ENCODE data around the gene GPR84. TPM values are rescaled to one million over a fixed set of nuclear protein-coding genes. Genes with fewer than 3 reads are reported as not detected.

Gene GPR84
- total and polyA plus RNA-seq, 2 donors (not counting 3 experiments of a cell fraction or from before 2014, with no cell fraction given): not detected

- dilution Hi-C loops (cut with MboI; ENCODE audit: extremely low pct_ligation_motif_present, low sequenced_read_pairs): no loop called here
- Histone ChIP-seq H3K36me3 (ENCODE audit: control insufficient read depth in 2 of 2, extremely low read depth in 1 of 2, insufficient read depth in 2 of 2, low read length in 2 of 2) (peaks cover 20 to 21% of the 10 kb centered on the region in 2 experiments), H3K4me2 (ENCODE audit: insufficient read depth, low read length) (no peak overlapping the region), H4K20me1 (replicated peaks; ENCODE audit: control insufficient read depth, extremely low read depth, insufficient read depth, low read length) (no peaks in the 10 kb centered on the region), H3K79me2 (ENCODE audit: control insufficient read depth, insufficient read depth, low read length) (peaks cover 4% of the 10 kb centered on the region), H2AFZ (ENCODE audit: low read depth, low read length) (no peak overlapping the region), H3K9me3 (replicated peaks; ENCODE audit: control insufficient read depth, insufficient read depth, low read length) (no peaks in the 10 kb centered on the region), H3K4me3 (replicated peaks in 1 of 3; ENCODE audit: insufficient read depth in 1 of 3, low read depth in 1 of 3, low read length in 3 of 3) (no peak overlapping the region), H3K27me3 (ENCODE audit: control insufficient read depth in 2 of 2, insufficient read depth in 2 of 2, low read length in 2 of 2) (no peaks in the 10 kb centered on the region), H3K27ac (ENCODE audit: insufficient read depth, low read depth, low read length) (no peak overlapping the region), H3K9ac (replicated peaks; ENCODE audit: extremely low read depth, insufficient read depth, low read length) (no peak overlapping the region), H3K4me1 (ENCODE audit: control insufficient read depth, extremely low read depth, insufficient read depth, low read length) (no peaks in the 10 kb centered on the region), H3K9me1 (replicated peaks; ENCODE audit: control insufficient read depth, extremely low read depth, insufficient read depth, low read length) (no peaks in the 10 kb centered on the region)
- FAIRE-seq (no peak), DNase-seq (ENCODE audit: low read depth, low spot score) (no peak)
- intact Hi-C loops (cut with micrococcal nuclease): no loop called here
- BruUV-seq (replicated peaks): no TSS peak
- TF ChIP-seq EZH2 (IDR thresholded peaks at IDR 0.05; ENCODE audit: borderline replicate concordance, low read depth, low read length, severe bottlenecking): no peak
- CTCF ChIA-PET: interaction anchor here (1.1 to 1.2 kb wide), 3 partner anchors 28 to 120 kb away, joined by 3 to 5 read pairs (median 3); no protein-coding TSS in a partner anchor
- POLR2A ChIA-PET: no interaction called here
Observed at GRCh38 chr12:54340846-54341245, 23.4 kb downstream of the GPR84 start.

- H3K27me3 ChIP-seq (ENCODE audit: control insufficient read depth in 2 of 2, insufficient read depth in 2 of 2, low read length in 2 of 2): no peaks in the 10 kb centered on the region
- FAIRE-seq: no peak
- dilution Hi-C loops (cut with MboI; ENCODE audit: extremely low pct_ligation_motif_present, low sequenced_read_pairs) (no loop called here), intact Hi-C loops (cut with micrococcal nuclease) (no loop called here)
- H3K9me1 ChIP-seq (replicated peaks; ENCODE audit: control insufficient read depth, extremely low read depth, insufficient read depth, low read length): no peaks in the 10 kb centered on the region
- no peak overlapping the region for H3K9ac ChIP-seq (replicated peaks; ENCODE audit: extremely low read depth, insufficient read depth, low read length)
- no peak for TF ChIP-seq GATA2 (IDR thresholded peaks at IDR 0.05; ENCODE audit: insufficient read depth, insufficient read length, low read depth, low read length)
- TF ChIP-seq POLR2A (IDR thresholded peaks at IDR 0.05; ENCODE audit: low read depth, low read length): no peak
- TF ChIP-seq CTCF (IDR thresholded peaks at IDR 0.05; ENCODE audit: extremely low read depth in 1 of 2, insufficient read depth in 1 of 2, low read depth in 1 of 2, low read length in 2 of 2): no peak
- TF ChIP-seq POLR2AphosphoS5 (IDR thresholded peaks at IDR 0.05; ENCODE audit: insufficient read depth, low read depth, low read length): no peak
- TF ChIP-seq MAX (IDR thresholded peaks at IDR 0.05; ENCODE audit: insufficient read depth, insufficient read length): no peak
- TF ChIP-seq EZH2 (IDR thresholded peaks at IDR 0.05; ENCODE audit: borderline replicate concordance, low read depth, low read length, severe bottlenecking): no peak
- no peak for TF ChIP-seq JUN (IDR thresholded peaks at IDR 0.05; ENCODE audit: borderline replicate concordance, insufficient read depth, insufficient read length, low read depth)
- TF ChIP-seq MYC (IDR thresholded peaks at IDR 0.05; ENCODE audit: low read depth, low read length): no peak
- TF ChIP-seq FOS (IDR thresholded peaks at IDR 0.05; ENCODE audit: borderline replicate concordance, insufficient read depth, low read length): no peak
- DNase-seq (ENCODE audit: low read depth, low spot score): no peak
- peaks cover 5% of the 10 kb centered on the region for H3K79me2 ChIP-seq (ENCODE audit: control insufficient read depth, insufficient read depth, low read length)
- ChIA-PET POLR2A (no interaction called here), CTCF (interaction anchor here (1.4 to 5.4 kb wide), 3 partner anchors 14 to 87 kb away, joined by 6 to 33 read pairs (median 24); partner anchors contain the start of gene COPZ1)
- H3K4me2 ChIP-seq (ENCODE audit: insufficient read depth, low read length): no peak overlapping the region
- no peaks in the 10 kb centered on the region for H4K20me1 ChIP-seq (replicated peaks; ENCODE audit: control insufficient read depth, extremely low read depth, insufficient read depth, low read length)
- no peak overlapping the region for H2AFZ ChIP-seq (ENCODE audit: low read depth, low read length)
- no TSS peak for BruUV-seq (replicated peaks)
- H3K36me3 ChIP-seq (ENCODE audit: control insufficient read depth in 2 of 2, extremely low read depth in 1 of 2, insufficient read depth in 2 of 2, low read length in 2 of 2): peaks cover 15 to 18% of the 10 kb centered on the region in 2 experiments
- H3K4me3 ChIP-seq (replicated peaks in 1 of 3; ENCODE audit: insufficient read depth in 1 of 3, low read depth in 1 of 3, low read length in 3 of 3): no peak overlapping the region
- H3K4me1 ChIP-seq (ENCODE audit: control insufficient read depth, extremely low read depth, insufficient read depth, low read length): no peaks in the 10 kb centered on the region
- no peak overlapping the region for H3K27ac ChIP-seq (ENCODE audit: insufficient read depth, low read depth, low read length)
- H3K9me3 ChIP-seq (replicated peaks; ENCODE audit: control insufficient read depth, insufficient read depth, low read length): no peaks in the 10 kb centered on the region
Observed at GRCh38 chr12:54338698-54339296, 25.5 kb downstream of the GPR84 start.

All from endothelial cell of umbilical vein (primary cell).